H1 (cell line): ENCODE data around the gene TPBGL. TPM values are rescaled to one million over a fixed set of nuclear protein-coding genes. Genes with fewer than 3 reads are reported as not detected.

Experiments used
- CTCF ChIA-PET: fragments of 300-600 bp; sonication (Branson Sonifier 250); formaldehyde crosslinking; loops from one replicate; lab custom pipeline; 2021; ENCODE audit not compliant: partially characterized antibody; lab: Charles Lee
- POLR2A ChIA-PET: fragments of 300-600 bp; sonication (Branson Sonifier 250); formaldehyde crosslinking; loops from one replicate; lab custom pipeline; 2021; ENCODE audit warnings: inconsistent platforms; ENCODE audit not compliant: partially characterized antibody; lab: Charles Lee
- DNase-seq, 2 experiments: peaks; one replicate each; pipeline versions ENCODE4 v3.0.0 to v3.0.0-alpha.2; 2010 to 2022; ENCODE audit warnings: low spot score in 2 of 2, low read depth in 1 of 2, mixed read lengths in 1 of 2
- FAIRE-seq: peaks from 2 replicates; lab custom pipeline; 2011; peaks lifted over from hg19 to GRCh38; lab: Jason Lieb, UNC
- H2AFZ ChIP-seq: 2 replicates; pipeline ENCODE4 v1.8.1; 2012; ENCODE audit warnings: low read length, inconsistent platforms
- H2AK5ac ChIP-seq: 2 replicates; pipeline ENCODE4 v1.6.1; 2013; ENCODE audit warnings: low read depth, low read length
- H2BK120ac ChIP-seq: replicated peaks from 2 replicates; pipeline ENCODE3; 2013; ENCODE audit warnings: low read depth, low read length, inconsistent platforms
- H2BK12ac ChIP-seq: 2 replicates; pipeline ENCODE4 v1.6.1; 2013; ENCODE audit warnings: low read depth, low read length
- H2BK15ac ChIP-seq: 2 replicates; pipeline ENCODE4 v1.6.1; 2013; ENCODE audit warnings: low read length
- H2BK20ac ChIP-seq: 2 replicates; pipeline ENCODE4 v1.6.1; 2013; ENCODE audit warnings: low read length
- H2BK5ac ChIP-seq: 2 replicates; pipeline ENCODE4 v1.6.1; 2013; ENCODE audit warnings: low read depth, low read length
- H3K14ac ChIP-seq: 2 replicates; pipeline ENCODE4 v1.6.1; 2013; ENCODE audit warnings: inconsistent platforms; ENCODE audit not compliant: insufficient read length
- H3K18ac ChIP-seq: 2 replicates; pipeline ENCODE4 v1.6.1; 2013; ENCODE audit warnings: low read length; ENCODE audit errors: extremely low read depth
- H3K23ac ChIP-seq: 2 replicates; pipeline ENCODE4 v1.6.1; 2013; ENCODE audit warnings: inconsistent platforms; ENCODE audit not compliant: insufficient read length
- H3K23me2 ChIP-seq: 2 replicates; pipeline ENCODE4 v1.6.1; 2013; ENCODE audit warnings: low read depth, low read length
- H3K27ac ChIP-seq: 2 replicates; pipeline ENCODE4 v1.6.1; 2011; ENCODE audit warnings: low read depth, low read length, inconsistent platforms
- H3K27me3 ChIP-seq, 4 experiments: replicated peaks in 1 of 4; 1 replicate in 1 of 4; 2 replicates in 3 of 4; pipeline versions ENCODE4 v1.6.1 to v1.8.1; 2011 to 2013; ENCODE audit warnings: low read length in 3 of 4, mild to moderate bottlenecking in 3 of 4, inconsistent platforms in 2 of 4, mixed read lengths in 2 of 4, moderate library complexity in 1 of 4; ENCODE audit not compliant: control insufficient read depth in 3 of 4, insufficient read depth in 3 of 4; ENCODE audit errors: extremely low read depth in 1 of 4
- H3K36me3 ChIP-seq, 4 experiments: 2 replicates each; pipeline versions ENCODE4 v1.6.1 to v1.8.1; 2011 to 2013; ENCODE audit warnings: mild to moderate bottlenecking in 4 of 4, low read length in 3 of 4, moderate library complexity in 2 of 4, control low read depth in 1 of 4, inconsistent platforms in 1 of 4; ENCODE audit not compliant: insufficient read depth in 4 of 4, control insufficient read depth in 2 of 4
- H3K4ac ChIP-seq: replicated peaks from 2 replicates; pipeline ENCODE3; 2013; ENCODE audit warnings: low read length, low read depth, mixed read lengths, inconsistent platforms; ENCODE audit not compliant: insufficient read length
- H3K4me1 ChIP-seq, 4 experiments: replicated peaks in 1 of 4; 1 replicate in 1 of 4; 2 replicates in 3 of 4; pipeline versions ENCODE4 v1.6.1 to v1.8.1; 2011 to 2013; ENCODE audit warnings: low read length in 3 of 4, inconsistent platforms in 2 of 4, mixed read lengths in 1 of 4; ENCODE audit not compliant: insufficient read depth in 4 of 4, control insufficient read depth in 3 of 4
- H3K4me2 ChIP-seq, 2 experiments: 2 replicates each; pipeline versions ENCODE4 v1.6.1 to v1.8.1; 2011 to 2013; ENCODE audit warnings: low read depth in 2 of 2, low read length in 2 of 2, control low read depth in 1 of 2, inconsistent platforms in 1 of 2, mild to moderate bottlenecking in 1 of 2; ENCODE audit not compliant: insufficient read depth in 1 of 2
- H3K4me3 ChIP-seq, 4 experiments: fragments of 200-600, 300-600 bp in 1 of 4; sonication (generic), shearing (Covaris generic), sonication (Bioruptor Twin) in 1 of 4; 2 replicates each; pipeline versions ENCODE4 v1.5.1 to v1.8.1; 2011 to 2016; ENCODE audit warnings: low read length in 4 of 4, low read depth in 3 of 4, control low read depth in 2 of 4, inconsistent platforms in 2 of 4, mild to moderate bottlenecking in 2 of 4, mixed read lengths in 1 of 4, moderate library complexity in 1 of 4; ENCODE audit not compliant: insufficient read depth in 2 of 4; ENCODE audit errors: extremely low read depth in 1 of 4
- H3K56ac ChIP-seq: replicated peaks from 2 replicates; pipeline ENCODE3; 2013; ENCODE audit warnings: low read depth, mild to moderate bottlenecking, mixed read lengths, low read length, inconsistent platforms; ENCODE audit not compliant: insufficient read length
- H3K79me1 ChIP-seq: 2 replicates; pipeline ENCODE4 v1.6.1; 2013; ENCODE audit warnings: low read depth, low read length, control low read depth
- H3K79me2 ChIP-seq, 2 experiments: 2 replicates each; pipeline versions ENCODE4 v1.6.1 to v1.8.1; 2012 to 2013; ENCODE audit warnings: low read length in 2 of 2, mild to moderate bottlenecking in 2 of 2, inconsistent platforms in 1 of 2; ENCODE audit not compliant: insufficient read depth in 2 of 2, control insufficient read depth in 1 of 2
- H3K9ac ChIP-seq, 4 experiments: replicated peaks in 1 of 4; 1 replicate in 1 of 4; 2 replicates in 3 of 4; pipeline versions ENCODE4 v1.6.1 to v1.8.1; 2011 to 2013; ENCODE audit warnings: low read depth in 3 of 4, low read length in 3 of 4, control low read depth in 2 of 4, mild to moderate bottlenecking in 2 of 4, moderate library complexity in 2 of 4, inconsistent platforms in 1 of 4; ENCODE audit errors: extremely low read depth in 1 of 4
- H3K9me3 ChIP-seq, 2 experiments: 2 replicates each; pipeline versions ENCODE4 v1.6.1 to v1.8.1; 2012 to 2013; ENCODE audit warnings: mild to moderate bottlenecking in 2 of 2, moderate library complexity in 2 of 2, control low read depth in 1 of 2, inconsistent platforms in 1 of 2, low read depth in 1 of 2, low read length in 1 of 2, mixed read lengths in 1 of 2; ENCODE audit not compliant: insufficient read depth in 2 of 2
- H4K20me1 ChIP-seq, 2 experiments: replicated peaks in 1 of 2; 2 replicates each; pipeline versions ENCODE3 to v1.8.1; 2011 to 2013; ENCODE audit warnings: inconsistent platforms in 2 of 2, low read length in 2 of 2, mild to moderate bottlenecking in 1 of 2; ENCODE audit not compliant: insufficient read depth in 2 of 2, control insufficient read depth in 1 of 2
- H4K5ac ChIP-seq: 2 replicates; pipeline ENCODE4 v1.6.1; 2013; ENCODE audit warnings: low read length, low read depth, mixed read lengths, inconsistent platforms; ENCODE audit not compliant: insufficient read length
- H4K8ac ChIP-seq: 2 replicates; pipeline ENCODE4 v1.8.0; 2013; ENCODE audit warnings: mild to moderate bottlenecking, moderate library complexity, low read length, inconsistent platforms; ENCODE audit not compliant: insufficient read depth; ENCODE audit errors: extremely low read depth
- H4K91ac ChIP-seq: replicated peaks from 2 replicates; pipeline ENCODE3; 2013; ENCODE audit warnings: low read length, mixed read lengths, inconsistent platforms; ENCODE audit not compliant: insufficient read length
- KDM4A ChIP-seq: IDR thresholded peaks from one replicate; pipeline ENCODE4 v1.7.1; 2012; ENCODE audit warnings: low read depth, mild to moderate bottlenecking, moderate library complexity, low read length, inconsistent platforms; ENCODE audit not compliant: severe bottlenecking
- SIN3A ChIP-seq, 2 experiments: IDR thresholded peaks in 1 of 2; conservative IDR thresholded peaks in 1 of 2; 2 replicates each; pipeline ENCODE4 v1.6.1; 2011 to 2012; ENCODE audit warnings: low read length in 2 of 2, improper control_type of control experiment in 1 of 2, low read depth in 1 of 2, mild to moderate bottlenecking in 1 of 2
- SRF ChIP-seq: IDR thresholded peaks from 2 replicates; pipeline ENCODE4 v1.6.1; 2011; ENCODE audit warnings: mild to moderate bottlenecking, low read depth, low read length, moderate library complexity
- WGBS, 2 experiments: shearing (Covaris generic) in 1 of 2; methylation state at CpG; one replicate each; pipeline versions ENCODE4 v1.1.6 to v1.1.7; 2013 to 2015; ENCODE audit warnings: low lambda C conversion rate in 2 of 2, mixed read lengths in 2 of 2, inconsistent platforms in 1 of 2, low coverage in 1 of 2, missing lambda C conversion rate in 1 of 2; ENCODE audit not compliant: insufficient replicate concordance in 2 of 2, insufficient coverage in 1 of 2, insufficient read length in 1 of 2; ENCODE audit errors: extremely low coverage in 1 of 2, missing lambda C conversion rate in 1 of 2; 5-methylcytosine and 5-hydroxymethylcytosine counted together
- polyA plus RNA-seq, 7 experiments: library from polyadenylated mRNA; depleted of rRNA in 3 of 7; stranded (reverse) in 5 of 7; unstranded in 2 of 7; fragments of >200 nt in 5 of 7; fragments of 200-250 nt in 2 of 7; gene quantifications; 1 replicate in 5 of 7; 2 replicates in 1 of 7; 4 replicates in 1 of 7; pipeline versions ENCODE4 v1.2.1 to v1.2.3, GENCODE V29; 2011 to 2013; ENCODE audit warnings: missing spikeins in 2 of 7, mixed read lengths in 2 of 7
- total RNA-seq: library from RNA; stranded (reverse); fragmentation: NEBNext Ultra II Directional; extraction: Animal tissue kit (Norgen Biotek cat#: 25700); gene quantifications from 2 replicates; pipeline ENCODE4 v1.2.1, GENCODE V29; 2021
- TF ChIP-seq, protein P1 (sequence below), 3 experiments: IDR thresholded peaks; 1 replicate in 2 of 3; 2 replicates in 1 of 3; pipeline versions ENCODE4 v1.5.1 to v1.6.1; 2011; ENCODE audit warnings: low read length in 3 of 3, mild to moderate bottlenecking in 3 of 3, inconsistent platforms in 2 of 3, low read depth in 1 of 3, moderate library complexity in 1 of 3; ENCODE audit not compliant: insufficient read depth in 1 of 3; ENCODE audit errors: control extremely low read depth in 1 of 3

The TPBGL gene
- total and polyA plus RNA-seq, 2 of the 8 experiments (the other 6 are each of a cell fraction or from before 2014, with no cell fraction given): 0.26 to 0.37 TPM

DNA sequence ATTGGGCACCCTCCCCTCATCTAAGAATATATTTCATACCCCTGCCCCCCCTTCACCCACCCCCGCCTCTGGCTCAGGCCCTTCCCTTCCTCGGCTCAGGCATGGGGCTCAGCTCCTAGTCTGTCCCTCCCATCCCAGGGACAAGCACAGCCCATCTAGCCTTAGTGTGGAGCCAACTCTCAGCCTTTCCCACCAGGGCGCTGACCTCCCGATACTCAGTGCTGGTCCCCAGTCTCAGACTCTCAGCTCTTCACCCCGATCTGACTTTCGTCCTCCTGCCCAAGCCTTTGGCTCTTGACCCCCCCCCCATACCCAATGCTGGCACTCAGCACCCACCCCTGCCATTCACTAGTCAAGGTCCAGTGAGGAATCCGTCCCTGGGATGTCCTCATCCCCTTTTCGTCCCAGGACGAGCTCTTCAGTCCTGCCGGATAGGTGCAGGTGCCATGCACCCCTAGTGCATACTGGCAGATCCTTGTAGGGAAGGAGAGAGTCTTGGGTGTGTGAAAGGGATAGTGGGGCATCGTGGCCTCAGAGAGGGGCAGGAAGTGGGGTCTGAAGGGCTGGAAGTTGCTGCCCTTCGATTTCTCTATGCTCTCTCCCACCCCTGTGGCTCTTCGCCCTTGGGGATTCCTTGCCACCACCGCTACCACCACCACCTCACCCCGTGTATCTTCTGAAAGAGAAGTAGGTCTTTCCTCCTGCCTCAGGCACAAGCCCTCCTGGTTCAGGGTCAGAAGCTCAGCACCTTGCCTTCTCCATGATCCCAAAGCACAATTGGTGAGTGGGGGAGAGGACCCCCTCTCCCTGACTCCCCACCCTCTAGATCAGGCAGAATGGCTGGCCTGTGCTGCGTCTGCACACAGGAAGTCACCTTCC is 2.4 kb downstream of the TPBGL start:
- H3K23ac ChIP-seq: no peak overlapping the region
- no peak overlapping the region for H2BK20ac ChIP-seq
- no peak overlapping the region; the same call in 1 of the 2 replicates for H4K8ac ChIP-seq
- no peak overlapping the region for H3K14ac ChIP-seq
- peak overlapping the region in 1 of 4 experiments; percentile 63; a peak in 1 of 8 replicates for H3K4me3 ChIP-seq
- H4K20me1 ChIP-seq: peaks cover 0 to 3% of the 10 kb centered on the region in 2 experiments
- no peak overlapping the region for H2BK120ac ChIP-seq
- no peak overlapping the region for H3K27ac ChIP-seq
- CTCF ChIA-PET: interaction anchor here (0.6 to 45.7 kb wide), 15 partner anchors 0 to 244 kb away, joined by 3 to 952 read pairs (median 4); partner anchors contain the start of genes SLCO2B1 and TPBGL
- no peaks in the 10 kb centered on the region for H3K9me3 ChIP-seq
- H3K79me2 ChIP-seq: no peaks in the 10 kb centered on the region
- H2BK15ac ChIP-seq: no peak overlapping the region
- H2BK5ac ChIP-seq: no peak overlapping the region
- H3K56ac ChIP-seq: no peak overlapping the region
- WGBS, 2 experiments: 83% methylated on average over 14 of the region's 16 CpGs; no CpG with 5 or more reads in 1 of the 2 experiments
- no peak overlapping the region for H2AFZ ChIP-seq
- 0 out of 2 replicates have a peak overlapping the region, but pooled peaks have one; percentile 3 for H2AK5ac ChIP-seq
- no peak overlapping the region for H3K4ac ChIP-seq
- POLR2A ChIA-PET: interaction anchor here (0.8 to 1.5 kb wide), 2 partner anchors 20 to 158 kb away, joined by 3 to 7 read pairs; no protein-coding TSS in a partner anchor
- H3K9ac ChIP-seq: no peak overlapping the region
- peak overlapping the region in 1 of 2 experiments; percentile 79; a peak in 1 of 4 replicates for H3K4me2 ChIP-seq
- no peak for FAIRE-seq
- H3K18ac ChIP-seq: no peak overlapping the region
- TF ChIP-seq KDM4A (no peak), SIN3A (conservative IDR thresholded peaks at IDR 0.05 in 1 of 2, IDR thresholded peaks at IDR 0.05 in 1 of 2; ENCODE audit: low read depth in 1 of 2, low read length in 2 of 2) (no peak), SRF (no peak)
- TF ChIP-seq, protein P1, sequence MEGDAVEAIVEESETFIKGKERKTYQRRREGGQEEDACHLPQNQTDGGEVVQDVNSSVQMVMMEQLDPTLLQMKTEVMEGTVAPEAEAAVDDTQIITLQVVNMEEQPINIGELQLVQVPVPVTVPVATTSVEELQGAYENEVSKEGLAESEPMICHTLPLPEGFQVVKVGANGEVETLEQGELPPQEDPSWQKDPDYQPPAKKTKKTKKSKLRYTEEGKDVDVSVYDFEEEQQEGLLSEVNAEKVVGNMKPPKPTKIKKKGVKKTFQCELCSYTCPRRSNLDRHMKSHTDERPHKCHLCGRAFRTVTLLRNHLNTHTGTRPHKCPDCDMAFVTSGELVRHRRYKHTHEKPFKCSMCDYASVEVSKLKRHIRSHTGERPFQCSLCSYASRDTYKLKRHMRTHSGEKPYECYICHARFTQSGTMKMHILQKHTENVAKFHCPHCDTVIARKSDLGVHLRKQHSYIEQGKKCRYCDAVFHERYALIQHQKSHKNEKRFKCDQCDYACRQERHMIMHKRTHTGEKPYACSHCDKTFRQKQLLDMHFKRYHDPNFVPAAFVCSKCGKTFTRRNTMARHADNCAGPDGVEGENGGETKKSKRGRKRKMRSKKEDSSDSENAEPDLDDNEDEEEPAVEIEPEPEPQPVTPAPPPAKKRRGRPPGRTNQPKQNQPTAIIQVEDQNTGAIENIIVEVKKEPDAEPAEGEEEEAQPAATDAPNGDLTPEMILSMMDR (IDR thresholded peaks at IDR 0.05; ENCODE audit: control extremely low read depth in 1 of 3, insufficient read depth in 1 of 3, low read depth in 1 of 3, low read length in 3 of 3): no peak
- DNase-seq: no peak
- H3K23me2 ChIP-seq: peaks cover 12% of the 10 kb centered on the region; the same call in 1 of the 2 replicates
- no peaks in the 10 kb centered on the region for H3K79me1 ChIP-seq
- H4K5ac ChIP-seq: no peak overlapping the region
- no peak overlapping the region for H4K91ac ChIP-seq
- no peaks in the 10 kb centered on the region for H3K36me3 ChIP-seq
- H2BK12ac ChIP-seq: no peak overlapping the region
- H3K27me3 ChIP-seq: peaks cover 24 to 50% (median 40%) of the 10 kb centered on the region in 4 experiments
- H3K4me1 ChIP-seq: peaks cover 5 to 16% (median 9%) of the 10 kb centered on the region in 4 experiments
